ENCODE measurements around the gene SAMD13.

Gene SAMD13

GRCh38 chr1:84347271-84347931 lies 45.9 kb downstream of the SAMD13 start:
- Mint-ChIP-seq H3K27ac (peak overlapping the region in 1 of 2 donors; percentile 35), H3K4me1 (peaks cover 7% of the 10 kb centered on the region), H3K4me3 (no peak overlapping the region), H3K27me3 (no peaks in the 10 kb centered on the region), H3K9me3 (no peaks in the 10 kb centered on the region)
- ATAC-seq: no peak
- no peak for DNase-seq

GRCh38 chr1:84347932-84348555 lies 46.5 kb downstream of the SAMD13 start:
- no peak for ATAC-seq
- DNase-seq: no peak
- H3K9me3 Mint-ChIP-seq: no peaks in the 10 kb centered on the region
- peaks cover 7% of the 10 kb centered on the region for H3K4me1 Mint-ChIP-seq
- H3K4me3 Mint-ChIP-seq: no peak overlapping the region
- H3K27ac Mint-ChIP-seq: peak overlapping the region in 1 of 2 donors; percentile 35
- H3K27me3 Mint-ChIP-seq: no peaks in the 10 kb centered on the region

- no peak for ATAC-seq
- H3K27me3 Mint-ChIP-seq: no peaks in the 10 kb centered on the region
Measured at GRCh38 chr1:84348759-84349158, 47.3 kb downstream of the SAMD13 start.

GRCh38 chr1:84350104-84350503 lies 48.6 kb downstream of the SAMD13 start:
- H3K27me3 Mint-ChIP-seq: no peaks in the 10 kb centered on the region
- no peaks in the 10 kb centered on the region for H3K9me3 Mint-ChIP-seq
- H3K27ac Mint-ChIP-seq: no peak overlapping the region
- DNase-seq: no peak
- no peak for ATAC-seq
- peaks cover 7% of the 10 kb centered on the region for H3K4me1 Mint-ChIP-seq
- no peak overlapping the region for H3K4me3 Mint-ChIP-seq

More at GRCh38 chr1:84348759-84349158, 47.3 kb downstream of the SAMD13 start:
- no peak overlapping the region for H3K27ac Mint-ChIP-seq
- H3K9me3 Mint-ChIP-seq: no peaks in the 10 kb centered on the region
- no peak for DNase-seq
- H3K4me3 Mint-ChIP-seq: no peak overlapping the region
- H3K4me1 Mint-ChIP-seq: peaks cover 7% of the 10 kb centered on the region

- H3K4me3 Mint-ChIP-seq: no peak overlapping the region
- no peak for ATAC-seq
Measured at GRCh38 chr1:84350550-84350949, 49.0 kb downstream of the SAMD13 start.

GRCh38 chr1:84352298-84353106 lies 51.0 kb downstream of the SAMD13 start:
- peaks cover 7% of the 10 kb centered on the region for H3K4me1 Mint-ChIP-seq
- no peak for ATAC-seq

More at GRCh38 chr1:84350550-84350949, 49.0 kb downstream of the SAMD13 start:
- Mint-ChIP-seq H3K4me1 (peaks cover 7% of the 10 kb centered on the region), H3K27ac (no peak overlapping the region), H3K9me3 (no peaks in the 10 kb centered on the region), H3K27me3 (no peaks in the 10 kb centered on the region)
- DNase-seq: no peak

GRCh38 chr1:84353695-84354094 lies 52.2 kb downstream of the SAMD13 start:
- Mint-ChIP-seq H3K27ac (no peak overlapping the region), H3K9me3 (peaks cover 0 to 5% of the 10 kb centered on the region in 2 donors), H3K4me3 (no peak overlapping the region), H3K4me1 (peaks cover 7% of the 10 kb centered on the region), H3K27me3 (no peaks in the 10 kb centered on the region)
- ATAC-seq: no peak
- no peak for DNase-seq

More at GRCh38 chr1:84352298-84353106, 51.0 kb downstream of the SAMD13 start:
- no peak overlapping the region for H3K4me3 Mint-ChIP-seq
- no peak overlapping the region for H3K27ac Mint-ChIP-seq
- H3K27me3 Mint-ChIP-seq: no peaks in the 10 kb centered on the region
- H3K9me3 Mint-ChIP-seq: no peaks in the 10 kb centered on the region
- no peak for DNase-seq

- DNase-seq (no peak), ATAC-seq (no peak)
- no peak overlapping the region for H3K27ac Mint-ChIP-seq
- H3K27me3 Mint-ChIP-seq: no peaks in the 10 kb centered on the region
- H3K4me1 Mint-ChIP-seq: peaks cover 7% of the 10 kb centered on the region
- H3K9me3 Mint-ChIP-seq: peaks cover 0 to 5% of the 10 kb centered on the region in 2 donors
- H3K4me3 Mint-ChIP-seq: no peak overlapping the region
Measured at GRCh38 chr1:84355556-84355955, 54.0 kb downstream of the SAMD13 start.

GRCh38 chr1:84356881-84357280 lies 55.4 kb downstream of the SAMD13 start:
- H3K4me1 Mint-ChIP-seq: no peaks in the 10 kb centered on the region
- H3K27me3 Mint-ChIP-seq: no peaks in the 10 kb centered on the region
- DNase-seq (no peak), ATAC-seq (no peak)
- H3K9me3 Mint-ChIP-seq: peaks cover 0 to 5% of the 10 kb centered on the region in 2 donors
- H3K4me3 Mint-ChIP-seq: no peak overlapping the region
- H3K27ac Mint-ChIP-seq: no peak overlapping the region

- Mint-ChIP-seq H3K27ac (no peak overlapping the region), H3K4me3 (no peak overlapping the region), H3K9me3 (peaks cover 0 to 5% of the 10 kb centered on the region in 2 donors), H3K27me3 (no peaks in the 10 kb centered on the region), H3K4me1 (peaks cover 9% of the 10 kb centered on the region)
- ATAC-seq (no peak), DNase-seq (no peak)
Measured at GRCh38 chr1:84358695-84359094, 57.2 kb downstream of the SAMD13 start.

- H3K9me3 Mint-ChIP-seq: peaks cover 0 to 5% of the 10 kb centered on the region in 2 donors
- no peak for ATAC-seq
- H3K27me3 Mint-ChIP-seq: no peaks in the 10 kb centered on the region
- H3K4me1 Mint-ChIP-seq: peaks cover 12% of the 10 kb centered on the region
- no peak overlapping the region for H3K27ac Mint-ChIP-seq
- no peak for DNase-seq
- H3K4me3 Mint-ChIP-seq: no peak overlapping the region
Measured at GRCh38 chr1:84360316-84360715, 58.8 kb downstream of the SAMD13 start.

- Mint-ChIP-seq H3K4me1 (peaks cover 23% of the 10 kb centered on the region), H3K4me3 (no peak overlapping the region), H3K27ac (no peak overlapping the region), H3K27me3 (no peaks in the 10 kb centered on the region), H3K9me3 (peaks cover 0 to 5% of the 10 kb centered on the region in 2 donors)
- ATAC-seq (no peak), DNase-seq (no peak)
Measured at GRCh38 chr1:84361796-84362195, 60.3 kb downstream of the SAMD13 start.

- peak overlapping the region; percentile 20 to 23 for H3K4me3 Mint-ChIP-seq
- H3K4me1 Mint-ChIP-seq: peaks cover 23% of the 10 kb centered on the region
- no peaks in the 10 kb centered on the region for H3K27me3 Mint-ChIP-seq
- no peak for DNase-seq
- ATAC-seq: no peak
- peak overlapping the region in 1 of 2 donors; percentile 1 for H3K27ac Mint-ChIP-seq
- H3K9me3 Mint-ChIP-seq: no peaks in the 10 kb centered on the region
Measured at GRCh38 chr1:84363019-84363418, 61.5 kb downstream of the SAMD13 start.

GRCh38 chr1:84363622-84364021 lies 62.1 kb downstream of the SAMD13 start:
- Mint-ChIP-seq H3K9me3 (no peaks in the 10 kb centered on the region), H3K4me1 (peaks cover 23% of the 10 kb centered on the region), H3K27ac (no peak overlapping the region), H3K4me3 (no peak overlapping the region), H3K27me3 (no peaks in the 10 kb centered on the region)
- no peak for ATAC-seq
- DNase-seq: no peak

GRCh38 chr1:84365225-84366221 lies 64.0 kb downstream of the SAMD13 start:
- H3K9me3 Mint-ChIP-seq: no peaks in the 10 kb centered on the region
- peak overlapping the region in 1 of 2 donors; percentile 75 for H3K27ac Mint-ChIP-seq
- no peak overlapping the region for H3K4me3 Mint-ChIP-seq
- no peaks in the 10 kb centered on the region for H3K27me3 Mint-ChIP-seq
- peak; percentile 29 to 38 for DNase-seq
- H3K4me1 Mint-ChIP-seq: peaks cover 23% of the 10 kb centered on the region
- ATAC-seq: peak; percentile 93

Measured in stimulated activated naive CD8-positive, alpha-beta T cell treated with anti-CD3 and anti-CD28 coated beads, Interleukin-15, amount 100 ng/mL, for 72 hours (primary cell).